HepG2 (cell line): ENCODE measurements around the gene CPLX1. TPM values are rescaled to one million over a fixed set of nuclear protein-coding genes. Genes with fewer than 3 reads are reported as not detected.
A peak's percentile ranks its signal among the peaks of the same experiment; 100 is the strongest.

ENCODE experiments used
- CENPX ChIP-seq: sonication (generic); formaldehyde crosslinking; IDR thresholded peaks from 2 replicates; pipeline ENCODE4 v1.9.0; 2021; ENCODE audit warnings: mild to moderate bottlenecking, missing genetic modification reagents, moderate library complexity
- GATAD2A ChIP-seq: IDR thresholded peaks from 2 replicates; pipeline ENCODE4 v1.6.1; 2016
- HCFC1 ChIP-seq: fragments of 150-350 bp; IDR thresholded peaks from 2 replicates; pipeline ENCODE4 v1.6.1; 2014; ENCODE audit warnings: low read depth, low read length
- HNF4A ChIP-seq: sonication (generic); formaldehyde crosslinking; IDR thresholded peaks from 2 replicates; pipeline ENCODE4 v1.4.0; 2020; ENCODE audit warnings: missing genetic modification reagents
- HNF4G ChIP-seq, 2 experiments: sonication (generic) in 1 of 2; formaldehyde crosslinking in 1 of 2; IDR thresholded peaks; 2 replicates each; pipeline versions ENCODE4 v1.4.0 to v1.6.1; 2011 to 2020; ENCODE audit warnings: borderline replicate concordance in 2 of 2, low read depth in 2 of 2, mild to moderate bottlenecking in 2 of 2, low read length in 1 of 2, missing genetic modification reagents in 1 of 2, moderate library complexity in 1 of 2
- JUN ChIP-seq: sonication (generic); formaldehyde crosslinking; IDR thresholded peaks from 2 replicates; pipeline ENCODE4 v1.4.0; 2020; ENCODE audit warnings: mild to moderate bottlenecking, missing genetic modification reagents
- MLLT10 ChIP-seq: sonication (generic); formaldehyde crosslinking; IDR thresholded peaks from 2 replicates; pipeline ENCODE4 v1.4.0; 2020; ENCODE audit warnings: missing genetic modification reagents
- NR2F1 ChIP-seq, 2 experiments: fragments of 450-650 bp in 1 of 2; formaldehyde crosslinking in 1 of 2; IDR thresholded peaks; 2 replicates each; pipeline versions ENCODE4 v1.5.0 to v1.6.1; 2016 to 2020; ENCODE audit warnings: mild to moderate bottlenecking in 1 of 2, missing compliant biosample characterization in 1 of 2, missing genetic modification reagents in 1 of 2, moderate library complexity in 1 of 2
- REPIN1 ChIP-seq: sonication (generic); formaldehyde crosslinking; IDR thresholded peaks from 2 replicates; pipeline ENCODE4 v1.8.0; 2022; ENCODE audit warnings: missing genetic modification reagents, low read depth, mild to moderate bottlenecking, borderline replicate concordance
- SOX13 ChIP-seq, 3 experiments: fragments of 450-650 bp in 1 of 3; sonication (generic) in 1 of 3; formaldehyde crosslinking in 1 of 3; IDR thresholded peaks in 2 of 3; conservative IDR thresholded peaks in 1 of 3; 2 replicates each; pipeline versions ENCODE4 v1.5.0 to v1.6.1; 2016 to 2020; ENCODE audit warnings: antibody characterized with exemption in 1 of 3, mild to moderate bottlenecking in 1 of 3, missing compliant biosample characterization in 1 of 3, missing genetic modification reagents in 1 of 3, moderate library complexity in 1 of 3
- TARDBP ChIP-seq: sonication (generic); formaldehyde crosslinking; IDR thresholded peaks from 2 replicates; pipeline ENCODE4 v1.8.0; 2022; ENCODE audit warnings: mild to moderate bottlenecking, missing genetic modification reagents
- TIGD3 ChIP-seq: sonication (generic); formaldehyde crosslinking; IDR thresholded peaks from 2 replicates; pipeline ENCODE4 v1.5.1; 2020; ENCODE audit warnings: mild to moderate bottlenecking, missing genetic modification reagents, borderline replicate concordance
- UBTF ChIP-seq: sonication (generic); formaldehyde crosslinking; IDR thresholded peaks from 2 replicates; pipeline ENCODE4 v1.4.0; 2020; ENCODE audit warnings: mild to moderate bottlenecking, missing genetic modification reagents
- YY1 ChIP-seq: IDR thresholded peaks from 2 replicates; pipeline ENCODE4 v1.6.1; 2011; ENCODE audit warnings: low read length, low read depth, moderate library complexity, mild to moderate bottlenecking; ENCODE audit not compliant: insufficient read depth, insufficient replicate concordance
- ZBTB26 ChIP-seq: IDR thresholded peaks from 2 replicates; pipeline ENCODE4 v1.6.1; 2016; ENCODE audit warnings: missing compliant biosample characterization, missing genetic modification reagents, borderline replicate concordance
- ZFX ChIP-seq: sonication (generic); formaldehyde crosslinking; IDR thresholded peaks from 2 replicates; pipeline ENCODE4 v1.4.0; 2020; ENCODE audit warnings: mild to moderate bottlenecking, low read depth, missing genetic modification reagents, moderate library complexity
- ZNF331 ChIP-seq: sonication (generic); formaldehyde crosslinking; IDR thresholded peaks from 2 replicates; pipeline ENCODE4 v1.4.0; 2020; ENCODE audit warnings: missing genetic modification reagents
- ZNF354B ChIP-seq: sonication (generic); formaldehyde crosslinking; IDR thresholded peaks from 2 replicates; pipeline ENCODE4 v1.8.0; 2022; ENCODE audit warnings: mild to moderate bottlenecking, missing genetic modification reagents
- ZNF713 ChIP-seq: sonication (generic); formaldehyde crosslinking; IDR thresholded peaks from 2 replicates; pipeline ENCODE4 v1.4.0; 2020; ENCODE audit warnings: mild to moderate bottlenecking, missing genetic modification reagents
- polyA plus RNA-seq, 8 experiments: library from polyadenylated mRNA; depleted of rRNA in 3 of 8; stranded (reverse) in 7 of 8; unstranded in 1 of 8; fragments of >200 nt; fragmentation: Illumina TruSeq in 4 of 8; extraction: Trizol in 4 of 8; gene quantifications; 2 replicates each; pipeline versions ENCODE4 v1.2.1 to v1.2.3, GENCODE V29; 2011 to 2016; ENCODE audit warnings: low read depth in 4 of 8, missing spikeins in 1 of 8, mixed read lengths in 1 of 8; ENCODE audit not compliant: insufficient read depth in 1 of 8
- total RNA-seq, 5 experiments: library from RNA; depleted of rRNA; stranded (reverse); fragments of >200 nt; fragmentation: Illumina TruSeq; extraction: Trizol; gene quantifications; 2 replicates each; pipeline ENCODE4 v1.2.3, GENCODE V29; 2016; ENCODE audit warnings: low read depth in 1 of 5
- TF ChIP-seq, protein P1 (sequence below): sonication (generic); formaldehyde crosslinking; IDR thresholded peaks from 2 replicates; pipeline ENCODE4 v1.5.0; 2020; ENCODE audit warnings: mild to moderate bottlenecking, low read depth, missing genetic modification reagents, borderline replicate concordance
- TF ChIP-seq, protein P2 (sequence below): sonication (generic); formaldehyde crosslinking; IDR thresholded peaks from 2 replicates; pipeline ENCODE4 v1.8.0; 2022; ENCODE audit warnings: mild to moderate bottlenecking, missing genetic modification reagents

Gene CPLX1
- total and polyA plus RNA-seq, 2 of the 13 experiments (the other 11 are each of a cell fraction or from before 2014, with no cell fraction given) = 0.18 TPM

DNA sequence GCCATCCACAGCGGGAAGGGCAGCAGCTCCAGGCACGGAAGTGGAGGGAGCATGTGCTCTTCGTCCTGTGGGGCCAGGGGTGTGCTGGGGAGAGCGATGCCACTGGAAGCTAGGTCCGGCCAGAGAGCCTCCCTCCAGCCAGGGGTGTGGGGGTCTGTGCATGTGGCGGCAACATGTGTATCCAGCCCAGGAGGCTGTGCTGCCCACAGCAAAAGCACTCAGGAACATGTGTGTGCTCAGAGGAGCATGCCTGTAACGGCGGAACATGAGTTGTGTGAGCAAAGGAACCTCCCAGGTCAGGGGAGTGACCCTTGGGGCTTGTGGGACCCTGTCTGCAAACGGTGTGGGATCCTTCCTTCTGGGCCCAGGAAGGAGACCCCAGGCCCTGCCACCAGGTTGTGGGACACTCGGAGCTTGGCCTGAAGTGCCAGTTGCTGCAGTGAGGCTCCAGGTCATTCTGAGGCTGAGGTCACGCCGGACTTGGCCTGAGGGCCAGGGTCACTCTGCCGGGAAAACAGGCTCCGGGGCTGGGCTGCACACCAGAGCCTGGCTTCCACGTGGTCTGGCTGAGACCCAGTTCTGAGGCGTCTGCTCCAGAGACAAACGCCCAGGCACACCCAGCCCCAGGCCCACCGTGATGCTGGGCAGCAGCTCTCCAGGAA lies 37.2 kb downstream of the CPLX1 start (continued):
- 0 out of 2 replicates have a peak, but pooled peaks have one; percentile 42 for TF ChIP-seq TARDBP (CRISPR knock-in tag)
- 0 out of 2 replicates have a peak, but pooled peaks have one; percentile 43 for TF ChIP-seq ZNF713 (CRISPR knock-in tag)
- no peak; the same call in 1 of the 2 replicates for TF ChIP-seq ZNF331 (CRISPR knock-in tag)
- TF ChIP-seq TIGD3 (CRISPR knock-in tag) = 0 out of 2 replicates have a peak, but pooled peaks have one; percentile 23
- TF ChIP-seq YY1 = no peak
- TF ChIP-seq JUN = no peak
- TF ChIP-seq SOX13 (IDR thresholded peaks at IDR 0.05) = no peak
- 0 out of 4 replicates have a peak, but pooled peaks of 1 of the 2 experiments have one; percentile 7 for TF ChIP-seq SOX13 (CRISPR knock-in tag; conservative IDR thresholded peaks at IDR 0.05 in 1 of 2, IDR thresholded peaks at IDR 0.05 in 1 of 2)
- TF ChIP-seq, protein P1, sequence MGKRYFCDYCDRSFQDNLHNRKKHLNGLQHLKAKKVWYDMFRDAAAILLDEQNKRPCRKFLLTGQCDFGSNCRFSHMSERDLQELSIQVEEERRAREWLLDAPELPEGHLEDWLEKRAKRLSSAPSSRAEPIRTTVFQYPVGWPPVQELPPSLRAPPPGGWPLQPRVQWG (CRISPR knock-in tag) = no peak
- peak; percentile 48; the same call in 1 of the 2 replicates for TF ChIP-seq ZFX
- TF ChIP-seq ZBTB26 (CRISPR knock-in tag) = peak; percentile 28; the same call in 1 of the 2 replicates
- TF ChIP-seq ZNF354B (CRISPR knock-in tag) = peak; percentile 83; the same call in 1 of the 2 replicates
- TF ChIP-seq MLLT10 (CRISPR knock-in tag) = no peak
- 0 out of 2 replicates have a peak, but pooled peaks have one; percentile 25 for TF ChIP-seq REPIN1
- no peak for TF ChIP-seq GATAD2A (CRISPR knock-in tag)
- no peak for TF ChIP-seq HNF4G (IDR thresholded peaks at IDR 0.05; ENCODE audit: borderline replicate concordance, low read depth, low read length)
- TF ChIP-seq HNF4G (CRISPR knock-in tag; IDR thresholded peaks at IDR 0.05; ENCODE audit: borderline replicate concordance, low read depth) = no peak
- no peak for TF ChIP-seq CENPX (CRISPR knock-in tag)
- no peak for TF ChIP-seq HNF4A (CRISPR knock-in tag)
- peak; percentile 63 for TF ChIP-seq UBTF (CRISPR knock-in tag)
- TF ChIP-seq, protein P2, sequence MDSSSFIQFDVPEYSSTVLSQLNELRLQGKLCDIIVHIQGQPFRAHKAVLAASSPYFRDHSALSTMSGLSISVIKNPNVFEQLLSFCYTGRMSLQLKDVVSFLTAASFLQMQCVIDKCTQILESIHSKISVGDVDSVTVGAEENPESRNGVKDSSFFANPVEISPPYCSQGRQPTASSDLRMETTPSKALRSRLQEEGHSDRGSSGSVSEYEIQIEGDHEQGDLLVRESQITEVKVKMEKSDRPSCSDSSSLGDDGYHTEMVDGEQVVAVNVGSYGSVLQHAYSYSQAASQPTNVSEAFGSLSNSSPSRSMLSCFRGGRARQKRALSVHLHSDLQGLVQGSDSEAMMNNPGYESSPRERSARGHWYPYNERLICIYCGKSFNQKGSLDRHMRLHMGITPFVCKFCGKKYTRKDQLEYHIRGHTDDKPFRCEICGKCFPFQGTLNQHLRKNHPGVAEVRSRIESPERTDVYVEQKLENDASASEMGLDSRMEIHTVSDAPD = 0 out of 2 replicates have a peak, but pooled peaks have one; percentile 64
- TF ChIP-seq NR2F1 (CRISPR knock-in tag; IDR thresholded peaks at IDR 0.05) = peak; percentile 44 to 50; a peak in 2 of 4 replicates
- no peak for TF ChIP-seq HCFC1
